WERI-Rb-1 (cell line): ENCODE results near the gene LARP4B.

Experiments used
- DNase-seq: peaks from one replicate; pipeline ENCODE4 v3.0.0-alpha.2; 2020
- H3K27ac ChIP-seq: fragments of 250-450 bp; sonication (Bioruptor Pico); 2 replicates; pipeline ENCODE4 v1.5.1; 2020; ENCODE audit warnings: mild to moderate bottlenecking, moderate library complexity
- H3K27me3 ChIP-seq: fragments of 250-450 bp; sonication (Bioruptor Pico); 2 replicates; pipeline ENCODE4 v1.5.1; 2021; ENCODE audit warnings: mild to moderate bottlenecking, low read depth, moderate library complexity; ENCODE audit not compliant: insufficient read depth, severe bottlenecking
- H3K36me3 ChIP-seq: fragments of 250-450 bp; sonication (Bioruptor Pico); 2 replicates; pipeline ENCODE4 v1.5.1; 2020; ENCODE audit warnings: mild to moderate bottlenecking, moderate library complexity
- H3K4me3 ChIP-seq: 2 replicates; pipeline ENCODE4 v1.5.1; 2011; ENCODE audit warnings: low read depth, mild to moderate bottlenecking, control low read depth, low read length
- H3K9me3 ChIP-seq: fragments of 250-450 bp; sonication (Bioruptor Pico); 2 replicates; pipeline ENCODE4 v1.5.1; 2021; ENCODE audit warnings: mild to moderate bottlenecking, moderate library complexity; ENCODE audit not compliant: severe bottlenecking
- TF ChIP-seq, protein P1 (sequence below): IDR thresholded peaks from 2 replicates; pipeline ENCODE4 v1.5.1; 2011; ENCODE audit warnings: low read depth, mild to moderate bottlenecking, control low read depth, inconsistent platforms, low read length

Gene LARP4B

DNA sequence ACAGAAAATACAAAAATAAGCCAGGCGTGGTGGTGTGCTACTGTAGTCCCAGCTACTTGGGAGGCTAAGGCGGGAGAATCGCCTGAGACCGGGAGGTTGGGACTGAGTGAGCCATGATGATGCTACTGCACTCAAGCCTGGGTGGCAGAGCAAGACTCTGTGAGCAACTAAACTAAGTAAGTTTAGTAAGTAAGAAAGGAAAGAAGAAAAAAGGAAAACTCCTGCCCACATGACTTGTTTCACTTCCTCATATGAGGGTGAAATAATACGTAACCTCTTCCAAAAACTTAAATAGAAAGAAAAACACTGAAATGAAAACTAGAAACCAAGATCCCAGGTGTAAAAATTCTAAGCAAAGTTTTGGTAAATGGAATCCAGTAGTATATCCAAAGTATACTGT, 79.6 kb downstream of the LARP4B start:
- no peaks in the 10 kb centered on the region; the same call in 1 of the 2 replicates for H3K36me3 ChIP-seq

DNA sequence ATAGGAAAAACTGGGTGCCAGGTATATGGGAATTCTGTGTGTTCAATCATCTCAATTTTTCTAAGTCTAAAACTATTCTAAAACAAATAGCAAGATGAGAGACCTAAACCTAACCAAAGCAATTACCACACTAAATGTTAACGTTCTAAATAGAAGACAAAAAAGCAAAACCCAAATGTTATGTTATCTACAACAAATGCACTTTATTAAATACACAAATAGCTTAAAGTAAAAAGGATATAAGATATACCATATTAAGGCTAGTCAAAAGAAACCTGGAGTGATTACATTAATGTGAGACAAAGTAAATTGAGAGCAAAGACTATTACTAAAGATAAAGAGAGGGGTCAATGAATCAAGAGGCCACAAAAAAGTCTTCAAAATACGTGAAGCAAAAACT, 81.4 kb downstream of the LARP4B start:
- TF ChIP-seq, protein P1, sequence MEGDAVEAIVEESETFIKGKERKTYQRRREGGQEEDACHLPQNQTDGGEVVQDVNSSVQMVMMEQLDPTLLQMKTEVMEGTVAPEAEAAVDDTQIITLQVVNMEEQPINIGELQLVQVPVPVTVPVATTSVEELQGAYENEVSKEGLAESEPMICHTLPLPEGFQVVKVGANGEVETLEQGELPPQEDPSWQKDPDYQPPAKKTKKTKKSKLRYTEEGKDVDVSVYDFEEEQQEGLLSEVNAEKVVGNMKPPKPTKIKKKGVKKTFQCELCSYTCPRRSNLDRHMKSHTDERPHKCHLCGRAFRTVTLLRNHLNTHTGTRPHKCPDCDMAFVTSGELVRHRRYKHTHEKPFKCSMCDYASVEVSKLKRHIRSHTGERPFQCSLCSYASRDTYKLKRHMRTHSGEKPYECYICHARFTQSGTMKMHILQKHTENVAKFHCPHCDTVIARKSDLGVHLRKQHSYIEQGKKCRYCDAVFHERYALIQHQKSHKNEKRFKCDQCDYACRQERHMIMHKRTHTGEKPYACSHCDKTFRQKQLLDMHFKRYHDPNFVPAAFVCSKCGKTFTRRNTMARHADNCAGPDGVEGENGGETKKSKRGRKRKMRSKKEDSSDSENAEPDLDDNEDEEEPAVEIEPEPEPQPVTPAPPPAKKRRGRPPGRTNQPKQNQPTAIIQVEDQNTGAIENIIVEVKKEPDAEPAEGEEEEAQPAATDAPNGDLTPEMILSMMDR, result no peak
- Histone ChIP-seq H3K9me3 (no peaks in the 10 kb centered on the region), H3K4me3 (no peak overlapping the region), H3K27me3 (no peaks in the 10 kb centered on the region), H3K36me3 (no peaks in the 10 kb centered on the region; the same call in 1 of the 2 replicates), H3K27ac (no peak overlapping the region)
- DNase-seq, result no peak

More for the DNA sequence above, 79.6 kb downstream of the LARP4B start:
- Histone ChIP-seq H3K9me3 (no peaks in the 10 kb centered on the region), H3K27ac (no peak overlapping the region), H3K4me3 (no peak overlapping the region), H3K27me3 (no peaks in the 10 kb centered on the region)
- TF ChIP-seq, protein P1, result no peak
- no peak for DNase-seq

DNA sequence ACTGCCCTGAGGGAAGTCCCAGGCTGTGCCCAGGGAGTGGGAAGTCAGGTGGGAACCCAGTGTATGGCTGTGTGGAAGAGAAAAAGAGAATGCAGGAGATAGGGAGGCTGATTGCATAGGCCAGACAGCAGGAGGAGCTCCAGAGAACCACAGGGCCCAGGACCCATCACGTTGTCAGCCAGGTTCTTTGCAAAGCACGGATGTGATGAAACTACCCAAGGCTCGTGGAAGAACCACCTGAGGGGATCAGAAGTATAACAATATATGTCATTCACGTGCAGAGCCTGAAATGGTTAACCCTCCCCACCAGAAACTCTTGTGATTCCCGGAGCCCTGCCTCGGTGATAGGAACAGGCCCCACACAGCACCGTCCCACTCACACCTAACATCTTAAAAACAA, 83.6 kb downstream of the LARP4B start:
- Histone ChIP-seq H3K36me3 (no peaks in the 10 kb centered on the region; the same call in 1 of the 2 replicates), H3K4me3 (no peak overlapping the region), H3K9me3 (no peaks in the 10 kb centered on the region), H3K27me3 (no peaks in the 10 kb centered on the region), H3K27ac (no peak overlapping the region)
- DNase-seq, result no peak
- TF ChIP-seq, protein P1, result no peak

DNA sequence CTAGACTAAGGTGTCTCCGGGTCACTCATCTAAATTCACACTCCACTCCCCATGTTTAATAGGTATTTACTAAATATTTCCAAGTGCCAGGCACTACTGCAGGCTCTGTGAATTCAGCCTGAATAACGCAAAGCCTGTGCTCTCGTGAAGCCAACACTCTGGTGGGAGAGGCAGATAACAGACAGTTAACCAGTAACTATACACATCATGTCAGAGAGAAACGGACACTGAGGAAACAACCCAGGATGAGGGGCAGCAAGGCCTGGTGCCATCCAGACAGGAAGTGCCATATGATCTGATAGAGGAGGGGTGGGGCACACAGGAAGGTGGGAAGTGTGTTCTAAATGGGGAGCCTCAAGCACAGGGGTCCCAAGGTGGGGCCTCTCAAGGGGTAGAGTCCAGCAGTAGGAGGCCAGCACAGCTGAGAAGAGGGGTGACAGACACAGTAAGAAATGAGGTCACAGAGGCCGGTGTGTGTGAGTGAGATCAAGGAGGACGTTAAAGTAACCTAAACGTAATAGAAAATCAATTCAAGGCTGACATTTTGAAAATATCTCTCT, 85.3 kb downstream of the LARP4B start:
- Histone ChIP-seq H3K27me3 (no peaks in the 10 kb centered on the region), H3K4me3 (no peak overlapping the region), H3K36me3 (peaks cover 3% of the 10 kb centered on the region), H3K27ac (no peak overlapping the region), H3K9me3 (no peaks in the 10 kb centered on the region)
- TF ChIP-seq, protein P1, result no peak
- no peak for DNase-seq

DNA sequence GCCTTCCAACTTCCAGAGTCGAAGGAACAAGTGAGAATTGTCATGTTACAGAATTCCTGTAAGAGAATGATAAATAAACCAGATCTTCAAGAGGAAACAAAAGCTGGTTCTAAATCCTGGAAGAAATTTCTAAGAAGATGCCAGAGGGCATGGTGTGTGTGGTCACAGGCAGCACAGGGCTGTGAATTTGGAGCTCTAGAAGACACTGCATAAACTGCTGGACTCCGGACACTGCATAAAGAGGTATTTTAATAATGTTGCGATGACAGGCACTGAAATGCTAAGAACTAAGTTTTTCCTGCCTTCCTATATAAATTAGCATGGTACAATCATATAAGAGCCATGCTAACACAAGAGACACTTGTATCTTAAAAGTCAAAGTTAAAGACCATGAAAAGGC, 86.0 kb downstream of the LARP4B start:
- TF ChIP-seq, protein P1, result no peak
- Histone ChIP-seq H3K36me3 (peaks cover 4% of the 10 kb centered on the region), H3K9me3 (no peaks in the 10 kb centered on the region), H3K27me3 (no peaks in the 10 kb centered on the region), H3K27ac (no peak overlapping the region), H3K4me3 (no peak overlapping the region)
- DNase-seq, result no peak

DNA sequence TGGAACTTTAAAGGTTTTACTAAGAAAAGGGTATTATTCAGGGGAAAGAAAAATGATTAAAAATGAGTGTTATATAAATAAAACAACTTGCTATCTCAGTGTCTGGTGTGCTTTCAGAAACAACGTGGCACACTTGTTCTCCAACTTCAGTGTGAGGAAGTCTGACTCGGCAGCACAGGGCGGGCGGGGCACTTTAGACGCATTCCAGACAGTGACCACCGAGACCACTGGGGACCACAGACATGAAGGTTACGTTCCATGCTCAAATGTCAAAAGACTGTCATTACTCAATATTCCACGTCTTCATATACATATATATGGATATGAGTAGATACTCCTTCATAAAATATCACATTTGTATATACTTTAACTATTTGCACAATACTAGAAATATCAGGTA, 87.0 kb downstream of the LARP4B start:
- DNase-seq, result no peak
- peaks cover 4% of the 10 kb centered on the region for H3K36me3 ChIP-seq

More for the DNA sequence above, 87.0 kb downstream of the LARP4B start:
- Histone ChIP-seq H3K9me3 (no peaks in the 10 kb centered on the region), H3K4me3 (no peak overlapping the region), H3K27me3 (no peaks in the 10 kb centered on the region), H3K27ac (no peak overlapping the region)
- TF ChIP-seq, protein P1, result no peak
